CD14-positive monocyte (primary cell): ENCODE measurements around the gene LIPT1. TPM values are rescaled to one million over a fixed set of nuclear protein-coding genes. Genes with fewer than 3 reads are reported as not detected.

Source experiments
- DNase-seq, 3 donors: peaks; one replicate each; pipeline ENCODE4 v3.0.0-alpha.2; 2011 to 2022
- H2AFZ ChIP-seq: 2 replicates; pipeline ENCODE4 v1.6.0; 2012; ENCODE audit warnings: mild to moderate bottlenecking, low read depth, low read length, inconsistent platforms; ENCODE audit not compliant: insufficient read depth, poor library complexity, severe bottlenecking
- H3K27ac ChIP-seq, 2 donors: 1 replicate in 1 of 2; 2 replicates in 1 of 2; pipeline ENCODE4 v1.5.1; 2012 to 2013; ENCODE audit warnings: low read length in 2 of 2, control low read depth in 1 of 2, inconsistent platforms in 1 of 2, low read depth in 1 of 2, mild to moderate bottlenecking in 1 of 2
- H3K27me3 ChIP-seq, 2 donors: one replicate each; pipeline versions ENCODE4 v1.6.0 to v1.6.1; 2011 to 2013; ENCODE audit warnings: low read length in 2 of 2; ENCODE audit not compliant: control insufficient read depth in 2 of 2, insufficient read depth in 2 of 2
- H3K36me3 ChIP-seq, 2 donors: replicated peaks in 1 of 2; 1 replicate in 1 of 2; 2 replicates in 1 of 2; pipeline versions ENCODE4 v1.5.1 to v1.6.1; 2012 to 2013; ENCODE audit warnings: low read length in 2 of 2, control low read depth in 1 of 2, inconsistent platforms in 1 of 2, mild to moderate bottlenecking in 1 of 2; ENCODE audit not compliant: insufficient read depth in 2 of 2, control insufficient read depth in 1 of 2
- H3K4me1 ChIP-seq, 2 donors: 1 replicate in 1 of 2; 2 replicates in 1 of 2; pipeline versions ENCODE4 v1.5.1 to v1.6.1; 2012 to 2013; ENCODE audit warnings: low read length in 2 of 2, control low read depth in 1 of 2, inconsistent platforms in 1 of 2, mild to moderate bottlenecking in 1 of 2, moderate library complexity in 1 of 2; ENCODE audit not compliant: insufficient read depth in 2 of 2, control insufficient read depth in 1 of 2
- H3K4me2 ChIP-seq: replicated peaks from 2 replicates; pipeline ENCODE3; 2012; ENCODE audit warnings: low read length, moderate library complexity, mild to moderate bottlenecking; ENCODE audit not compliant: poor library complexity, severe bottlenecking; ENCODE audit errors: extremely low read depth
- H3K4me3 ChIP-seq, 3 experiments: fragments of 200-600 bp in 1 of 3; sonication (generic) in 1 of 3; replicated peaks in 1 of 3; 1 replicate in 2 of 3; 2 replicates in 1 of 3; pipeline ENCODE4 v1.5.1; 2011 to 2013; ENCODE audit warnings: low read length in 3 of 3, mild to moderate bottlenecking in 3 of 3, control low read depth in 2 of 3, low read depth in 2 of 3, inconsistent platforms in 1 of 3, moderate library complexity in 1 of 3
- H3K79me2 ChIP-seq: 2 replicates; pipeline ENCODE4 v1.6.0; 2012; ENCODE audit warnings: mild to moderate bottlenecking, control low read depth, inconsistent platforms, low read length, moderate library complexity; ENCODE audit not compliant: insufficient read depth
- H3K9ac ChIP-seq: 2 replicates; pipeline ENCODE4 v1.6.0; 2017; ENCODE audit warnings: low read length, mild to moderate bottlenecking; ENCODE audit not compliant: insufficient read depth, poor library complexity, severe bottlenecking
- H3K9me3 ChIP-seq, 2 donors: replicated peaks in 1 of 2; 1 replicate in 1 of 2; 2 replicates in 1 of 2; pipeline versions ENCODE4 v1.5.1 to v1.6.1; 2012 to 2013; ENCODE audit warnings: low read length in 2 of 2, control low read depth in 1 of 2; ENCODE audit not compliant: control insufficient read depth in 1 of 2, insufficient read depth in 1 of 2
- H4K20me1 ChIP-seq: 2 replicates; pipeline ENCODE4 v1.6.0; 2012; ENCODE audit warnings: mild to moderate bottlenecking, low read length, control low read depth, moderate library complexity; ENCODE audit not compliant: insufficient read depth
- H3K27ac Mint-ChIP-seq, 7 donors: one replicate each; pipeline ENCODE4 v1.8.0; 2020; ENCODE audit warnings: mild to moderate bottlenecking in 7 of 7, mixed read lengths in 7 of 7, moderate library complexity in 6 of 7, inconsistent platforms in 2 of 7
- H3K27me3 Mint-ChIP-seq, 3 donors: one replicate each; pipeline ENCODE4 v1.8.0; 2021 to 2022; ENCODE audit warnings: low read depth in 3 of 3, mild to moderate bottlenecking in 3 of 3, mixed read lengths in 3 of 3, moderate library complexity in 3 of 3, inconsistent platforms in 1 of 3
- H3K36me3 Mint-ChIP-seq, 2 donors: one replicate each; pipeline ENCODE4 v1.8.0; 2020; ENCODE audit warnings: mixed read lengths in 2 of 2, inconsistent platforms in 1 of 2, mild to moderate bottlenecking in 1 of 2
- H3K4me1 Mint-ChIP-seq: one replicate; pipeline ENCODE4 v1.8.0; 2020; ENCODE audit warnings: mild to moderate bottlenecking, mixed read lengths
- H3K4me3 Mint-ChIP-seq, 2 donors: one replicate each; pipeline ENCODE4 v1.8.0; 2020; ENCODE audit warnings: mild to moderate bottlenecking in 2 of 2, mixed read lengths in 2 of 2, moderate library complexity in 1 of 2
- H3K9me3 Mint-ChIP-seq, 7 donors: one replicate each; pipeline ENCODE4 v1.8.0; 2020 to 2022; ENCODE audit warnings: mixed read lengths in 7 of 7, mild to moderate bottlenecking in 6 of 7, moderate library complexity in 6 of 7, inconsistent platforms in 2 of 7
- CTCF ChIP-seq: fragments of 200-600 bp; IDR thresholded peaks from one replicate; pipeline ENCODE4 v1.8.0; 2022; ENCODE audit warnings: antibody characterized with exemption, mild to moderate bottlenecking
- WGBS: methylation state at CpG from one replicate; pipeline ENCODE4 v1.1.5; 2013; ENCODE audit warnings: missing lambda C conversion rate; ENCODE audit not compliant: insufficient coverage; 5-methylcytosine and 5-hydroxymethylcytosine counted together
- intact Hi-C, 2 donors: fragments of 100-400 bp; cut with micrococcal nuclease; formaldehyde crosslinking; loops; one replicate each; pipeline versions ENCODE4 v1.15.0 to v1.15.1; 2023
- polyA plus RNA-seq, 3 donors: library from polyadenylated mRNA; depleted of rRNA in 1 of 3; unstranded in 2 of 3; stranded (reverse) in 1 of 3; fragments of 300-500 nt in 2 of 3; fragments of >200 nt in 1 of 3; fragmentation: Illumina TruSeq in 2 of 3; gene quantifications; 1 replicate in 2 of 3; 2 replicates in 1 of 3; pipeline ENCODE4 v1.2.3, GENCODE V29; 2012 to 2021

The LIPT1 gene
- polyA plus RNA-seq, 3 donors: 6.1 to 8.2 (median 7.5) TPM

- Mint-ChIP-seq H3K36me3 (no peaks in the 10 kb centered on the region), H3K27ac (peak overlapping the region; percentile 33 to 88 (median 70)), H3K4me1 (peaks cover 48% of the 10 kb centered on the region), H3K9me3 (peaks cover 0 to 2% (median 0%) of the 10 kb centered on the region in 7 donors), H3K4me3 (peak overlapping the region; percentile 96 to 98), H3K27me3 (peaks cover 0 to 15% (median 9%) of the 10 kb centered on the region in 3 donors)
- no peak for TF ChIP-seq CTCF
- peak overlapping the region; percentile 99 for H2AFZ ChIP-seq
- peaks cover 21 to 36% of the 10 kb centered on the region in 2 donors for H3K4me1 ChIP-seq
- no peaks in the 10 kb centered on the region for H3K79me2 ChIP-seq
- no peaks in the 10 kb centered on the region for H3K36me3 ChIP-seq
- H3K9me3 ChIP-seq: no peaks in the 10 kb centered on the region
- under 1% methylated on average over 20 of the region's 21 CpGs for WGBS
- peak overlapping the region; percentile 79 to 99 (median 97) for H3K4me3 ChIP-seq
- H3K4me2 ChIP-seq: peak overlapping the region; percentile 83
- peak in 1 of 3 donors; percentile 10 for DNase-seq
- peak overlapping the region; percentile 76 for H3K9ac ChIP-seq
- peaks cover 0 to 5% of the 10 kb centered on the region in 2 donors for H3K27me3 ChIP-seq
- H3K27ac ChIP-seq: peak overlapping the region; percentile 56 to 65
- intact Hi-C loops: loop anchor here in 1 of 2 donors (5.0 kb wide), 1 partner anchor 37 kb away; no protein-coding TSS in a partner anchor
- H4K20me1 ChIP-seq: no peaks in the 10 kb centered on the region
These were observed 14.0 kb upstream of the LIPT1 start for GRCh38 chr2:99140860-99141109.

GRCh38 chr2:99141110-99142108, 13.4 kb upstream of the LIPT1 start, which contains the start of gene C2orf15:
Gene C2orf15, plus strand, starts transcription at chr2:99141707. Its CDS starts 8,852 bp downstream, at chr2:99150559.
- intact Hi-C loops: loop anchor here in 1 of 2 donors (5.0 kb wide), 1 partner anchor 36 kb away; no protein-coding TSS in a partner anchor

More at GRCh38 chr2:99141110-99142108, 13.4 kb upstream of the LIPT1 start, which contains the start of gene C2orf15:
- Histone ChIP-seq H3K27ac (peak within 1 kb of the TSS; percentile 56 to 65), H3K4me3 (peak within 1 kb of the TSS; percentile 79 to 99 (median 97)), H3K36me3 (no peaks in the 10 kb centered on the region), H3K4me1 (peaks cover 21 to 36% of the 10 kb centered on the region in 2 donors), H3K79me2 (no peaks in the 10 kb centered on the region), H3K9ac (peak within 1 kb of the TSS; percentile 76), H3K4me2 (peak within 1 kb of the TSS; percentile 83), H3K27me3 (peaks cover 0 to 5% of the 10 kb centered on the region in 2 donors), H3K9me3 (no peaks in the 10 kb centered on the region), H2AFZ (peak within 1 kb of the TSS; percentile 99), H4K20me1 (no peaks in the 10 kb centered on the region)
- peaks cover 48% of the 10 kb centered on the region for H3K4me1 Mint-ChIP-seq
- H3K27ac Mint-ChIP-seq: peak within 1 kb of the TSS; percentile 79 to 89 (median 87)
- no peak for TF ChIP-seq CTCF
- peaks cover 0 to 2% (median 0%) of the 10 kb centered on the region in 7 donors for H3K9me3 Mint-ChIP-seq
- no peaks in the 10 kb centered on the region for H3K36me3 Mint-ChIP-seq
- H3K27me3 Mint-ChIP-seq: peaks cover 0 to 15% (median 9%) of the 10 kb centered on the region in 3 donors
- peak within 1 kb of the TSS; percentile 96 to 98 for H3K4me3 Mint-ChIP-seq
- DNase-seq: peak; percentile 72 to 79 (median 74)
- under 1% methylated on average over 74 of the region's 84 CpGs for WGBS
